Measurements from ENCODE around the gene NME3. TPM values are rescaled to one million over a fixed set of nuclear protein-coding genes. Genes with fewer than 3 reads are reported as not detected.
A peak's percentile ranks its signal among the peaks of the same experiment; 100 is the strongest.

The NME3 gene
- total RNA-seq, 1 donor from 2014 or later = 15.6 TPM

- H3K4me1 ChIP-seq = no peaks in the 10 kb centered on the region
- Mint-ChIP-seq H3K4me3 (no peak overlapping the region), H3K27ac (no peak overlapping the region), H3K36me3 (peaks cover 3% of the 10 kb centered on the region), H3K27me3 (ENCODE audit: insufficient read depth, low read depth) (peaks cover 4% of the 10 kb centered on the region), H3K9me3 (no peaks in the 10 kb centered on the region), H3K4me1 (no peaks in the 10 kb centered on the region)
- H3K27ac ChIP-seq = no peak overlapping the region
- no peak overlapping the region for H3K4me2 ChIP-seq
- H3K36me3 ChIP-seq = no peaks in the 10 kb centered on the region
- no peak for TF ChIP-seq EZH2 (IDR thresholded peaks at IDR 0.05)
- no peak for TF ChIP-seq EZH2phosphoT487 (IDR thresholded peaks at IDR 0.05)
- no peak for TF ChIP-seq CTCF (IDR thresholded peaks at IDR 0.05)
- no peak overlapping the region for H3K9ac ChIP-seq
- no peaks in the 10 kb centered on the region for H3K9me3 ChIP-seq (ENCODE audit: low read depth)
- H4K20me1 ChIP-seq (ENCODE audit: low read depth) = peaks cover 37% of the 10 kb centered on the region
- H2AFZ ChIP-seq (replicated peaks) = no peak overlapping the region
- H3K27me3 ChIP-seq = no peaks in the 10 kb centered on the region
- no peaks in the 10 kb centered on the region for H3K79me2 ChIP-seq (ENCODE audit: low read depth)
- DNase-seq (ENCODE audit: low spot score) = no peak
- H3K4me3 ChIP-seq = no peak overlapping the region
- H3F3A ChIP-seq (ENCODE audit: low read depth) = peaks cover 15% of the 10 kb centered on the region
Measured at GRCh38 chr16:1765826-1766225, 5.5 kb downstream of the NME3 start.

- Histone ChIP-seq H3K27ac (no peak overlapping the region), H3K4me2 (no peak overlapping the region), H3K27me3 (no peaks in the 10 kb centered on the region), H3F3A (ENCODE audit: low read depth) (peaks cover 9% of the 10 kb centered on the region), H4K20me1 (ENCODE audit: low read depth) (peaks cover 29% of the 10 kb centered on the region), H3K9ac (no peak overlapping the region), H3K4me1 (no peaks in the 10 kb centered on the region), H3K4me3 (no peak overlapping the region), H3K36me3 (no peaks in the 10 kb centered on the region), H3K9me3 (ENCODE audit: low read depth) (no peaks in the 10 kb centered on the region), H3K79me2 (ENCODE audit: low read depth) (no peaks in the 10 kb centered on the region), H2AFZ (replicated peaks) (no peak overlapping the region)
- Mint-ChIP-seq H3K9me3 (no peaks in the 10 kb centered on the region), H3K4me1 (no peaks in the 10 kb centered on the region), H3K36me3 (peaks cover 3% of the 10 kb centered on the region), H3K27ac (no peak overlapping the region), H3K27me3 (ENCODE audit: insufficient read depth, low read depth) (peaks cover 4% of the 10 kb centered on the region), H3K4me3 (no peak overlapping the region)
- no peak for DNase-seq (ENCODE audit: low spot score)
- no peak for TF ChIP-seq EZH2phosphoT487 (IDR thresholded peaks at IDR 0.05)
- TF ChIP-seq CTCF (IDR thresholded peaks at IDR 0.05) = no peak
- TF ChIP-seq EZH2 (IDR thresholded peaks at IDR 0.05) = no peak
Measured at GRCh38 chr16:1764971-1765370, 6.4 kb downstream of the NME3 start.

- TF ChIP-seq EZH2phosphoT487 (IDR thresholded peaks at IDR 0.05) (no peak), CTCF (IDR thresholded peaks at IDR 0.05) (peak; percentile 69)
- H4K20me1 ChIP-seq (ENCODE audit: low read depth) = peaks cover 18% of the 10 kb centered on the region
- no peak overlapping the region for H2AFZ ChIP-seq (replicated peaks)
- no peak overlapping the region for H3K27ac Mint-ChIP-seq
- H3K4me3 Mint-ChIP-seq = no peak overlapping the region
- no peak overlapping the region for H3K27ac ChIP-seq
- peaks cover 8% of the 10 kb centered on the region for H3F3A ChIP-seq (ENCODE audit: low read depth)
- H3K79me2 ChIP-seq (ENCODE audit: low read depth) = no peaks in the 10 kb centered on the region
- H3K4me1 ChIP-seq = no peaks in the 10 kb centered on the region
- H3K27me3 Mint-ChIP-seq (ENCODE audit: insufficient read depth, low read depth) = peaks cover 4% of the 10 kb centered on the region
- no peak overlapping the region for H3K9ac ChIP-seq
- no peaks in the 10 kb centered on the region for H3K36me3 ChIP-seq
- peak overlapping the region; percentile 11 for H3K4me2 ChIP-seq
- H3K9me3 ChIP-seq (ENCODE audit: low read depth) = no peaks in the 10 kb centered on the region
- H3K4me3 ChIP-seq = no peak overlapping the region
- peak; percentile 82 for DNase-seq (ENCODE audit: low spot score)
- no peaks in the 10 kb centered on the region for H3K27me3 ChIP-seq
- no peaks in the 10 kb centered on the region for H3K4me1 Mint-ChIP-seq
- no peaks in the 10 kb centered on the region for H3K9me3 Mint-ChIP-seq
- H3K36me3 Mint-ChIP-seq = peaks cover 3% of the 10 kb centered on the region
Measured at GRCh38 chr16:1763521-1764511, 7.5 kb downstream of the NME3 start.

All from neural progenitor cell (in vitro differentiated cells).